Measurements from ENCODE around the gene MUC5AC.

MUC5AC gene

DNA sequence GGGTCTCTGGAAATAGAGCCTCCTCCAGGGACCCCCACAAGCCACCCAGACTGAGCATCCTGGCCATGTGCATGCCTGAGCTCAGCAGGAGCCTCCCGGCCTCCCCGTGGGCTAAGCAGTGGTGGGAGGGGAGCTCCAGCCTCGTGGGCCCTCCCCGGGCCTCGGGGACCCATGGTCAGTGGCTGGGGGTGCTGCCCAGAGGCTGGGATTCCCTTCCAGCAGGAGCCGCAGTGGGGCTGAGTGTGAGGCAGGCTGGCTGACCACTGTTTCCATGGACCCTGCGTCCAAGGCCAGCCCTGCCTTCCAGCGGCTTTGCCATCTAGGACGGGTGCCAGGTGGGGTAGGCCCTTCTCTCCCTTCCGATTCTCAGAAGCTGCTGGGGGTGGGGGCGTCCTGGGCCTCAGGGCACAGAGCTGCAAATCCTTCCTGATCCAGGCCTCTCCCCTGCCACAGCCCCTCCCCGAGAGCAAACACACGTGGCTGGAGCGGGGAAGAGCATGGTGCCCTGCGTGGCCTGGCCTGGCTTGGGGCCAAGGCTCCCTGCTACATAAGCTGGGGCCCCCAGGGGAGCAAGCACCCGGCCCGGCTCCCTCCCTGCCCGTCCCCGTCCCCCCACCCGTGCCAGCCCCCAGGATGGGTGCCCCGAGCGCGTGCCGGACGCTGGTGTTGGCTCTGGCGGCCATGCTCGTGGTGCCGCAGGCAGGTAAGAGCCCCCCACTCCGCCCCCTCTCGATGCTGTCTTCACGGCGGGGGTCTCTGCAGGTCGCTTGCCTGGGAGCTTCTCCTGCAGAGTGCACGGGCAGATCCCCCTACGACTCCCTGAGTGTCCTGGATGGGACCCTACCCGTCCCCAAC lies 65.0 kb downstream of the MUC5AC start, which contains the start of gene MUC5B:
Gene MUC5B (plus strand): TSS at position 576 of the 855 bp plus-strand sequence. CDS start 58 bp downstream, at position 634.
- TF ChIP-seq, protein P1, sequence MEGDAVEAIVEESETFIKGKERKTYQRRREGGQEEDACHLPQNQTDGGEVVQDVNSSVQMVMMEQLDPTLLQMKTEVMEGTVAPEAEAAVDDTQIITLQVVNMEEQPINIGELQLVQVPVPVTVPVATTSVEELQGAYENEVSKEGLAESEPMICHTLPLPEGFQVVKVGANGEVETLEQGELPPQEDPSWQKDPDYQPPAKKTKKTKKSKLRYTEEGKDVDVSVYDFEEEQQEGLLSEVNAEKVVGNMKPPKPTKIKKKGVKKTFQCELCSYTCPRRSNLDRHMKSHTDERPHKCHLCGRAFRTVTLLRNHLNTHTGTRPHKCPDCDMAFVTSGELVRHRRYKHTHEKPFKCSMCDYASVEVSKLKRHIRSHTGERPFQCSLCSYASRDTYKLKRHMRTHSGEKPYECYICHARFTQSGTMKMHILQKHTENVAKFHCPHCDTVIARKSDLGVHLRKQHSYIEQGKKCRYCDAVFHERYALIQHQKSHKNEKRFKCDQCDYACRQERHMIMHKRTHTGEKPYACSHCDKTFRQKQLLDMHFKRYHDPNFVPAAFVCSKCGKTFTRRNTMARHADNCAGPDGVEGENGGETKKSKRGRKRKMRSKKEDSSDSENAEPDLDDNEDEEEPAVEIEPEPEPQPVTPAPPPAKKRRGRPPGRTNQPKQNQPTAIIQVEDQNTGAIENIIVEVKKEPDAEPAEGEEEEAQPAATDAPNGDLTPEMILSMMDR (IDR thresholded peaks at IDR 0.05; ENCODE audit: extremely low read depth, missing control alignments): no peak
- peak; percentile 33 for DNase-seq (ENCODE audit: low spot score)

DNA sequence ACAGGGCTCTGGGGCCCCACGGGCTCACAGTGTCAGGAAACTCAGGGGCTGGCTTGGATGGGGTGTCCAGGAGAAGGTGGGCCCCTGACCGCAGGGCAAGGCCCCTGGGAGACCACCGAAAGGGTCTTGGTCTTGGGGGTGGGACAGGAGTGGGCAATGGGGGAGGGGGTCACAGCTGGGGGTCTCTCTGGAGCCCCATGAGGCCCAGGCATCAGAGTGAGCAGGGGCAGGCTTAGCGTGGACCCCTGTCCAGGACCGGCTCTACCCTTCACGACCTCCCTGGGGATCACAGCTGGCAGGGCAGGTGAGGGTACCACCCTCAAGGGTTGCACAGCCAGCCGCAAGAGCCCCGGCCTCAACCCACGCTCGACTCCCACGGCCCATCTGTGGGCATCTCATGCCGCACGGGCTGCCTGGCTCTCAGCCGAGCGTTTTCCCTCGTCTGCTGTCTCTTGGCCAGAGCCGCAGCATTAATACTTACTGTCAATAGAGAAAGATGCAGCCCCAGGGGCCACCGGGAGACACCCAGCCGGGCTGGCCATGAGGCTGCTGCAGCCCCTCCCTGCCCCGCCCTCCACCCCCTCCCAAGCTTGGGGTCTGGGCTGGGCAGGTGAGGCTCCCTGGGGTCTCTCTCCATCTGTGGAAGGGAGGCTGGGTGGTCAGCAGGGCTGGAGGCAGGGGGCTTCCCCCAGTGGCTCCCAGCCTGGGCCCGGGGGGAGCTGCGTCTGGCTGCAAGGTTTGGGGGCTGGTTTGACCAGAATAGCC lies 65.8 kb downstream of the MUC5AC start:
- TF ChIP-seq, protein P1 (IDR thresholded peaks at IDR 0.05; ENCODE audit: extremely low read depth, missing control alignments): no peak
- peak; percentile 38 for DNase-seq (ENCODE audit: low spot score)

DNA sequence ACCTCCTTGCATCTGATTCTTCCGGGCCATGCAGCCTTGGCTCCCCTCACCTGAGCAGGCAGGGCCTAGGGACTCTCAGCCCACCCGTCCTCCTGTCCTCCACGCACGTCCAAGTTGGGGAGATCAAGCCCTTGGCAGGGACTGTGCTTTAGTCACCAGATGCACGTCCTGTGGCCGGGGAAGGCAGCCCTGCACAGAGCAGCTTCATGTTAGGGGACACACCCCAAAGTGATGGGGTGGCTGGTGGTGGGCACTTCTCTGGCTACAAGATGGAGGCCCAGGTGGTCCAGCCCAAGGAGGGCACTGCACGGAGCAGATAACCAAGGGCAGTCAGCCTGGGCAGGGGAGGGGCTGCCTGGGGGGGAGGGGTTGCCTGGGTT lies 66.3 kb downstream of the MUC5AC start:
- TF ChIP-seq, protein P1 (IDR thresholded peaks at IDR 0.05; ENCODE audit: extremely low read depth, missing control alignments): no peak
- no peak for DNase-seq (ENCODE audit: low spot score)

DNA sequence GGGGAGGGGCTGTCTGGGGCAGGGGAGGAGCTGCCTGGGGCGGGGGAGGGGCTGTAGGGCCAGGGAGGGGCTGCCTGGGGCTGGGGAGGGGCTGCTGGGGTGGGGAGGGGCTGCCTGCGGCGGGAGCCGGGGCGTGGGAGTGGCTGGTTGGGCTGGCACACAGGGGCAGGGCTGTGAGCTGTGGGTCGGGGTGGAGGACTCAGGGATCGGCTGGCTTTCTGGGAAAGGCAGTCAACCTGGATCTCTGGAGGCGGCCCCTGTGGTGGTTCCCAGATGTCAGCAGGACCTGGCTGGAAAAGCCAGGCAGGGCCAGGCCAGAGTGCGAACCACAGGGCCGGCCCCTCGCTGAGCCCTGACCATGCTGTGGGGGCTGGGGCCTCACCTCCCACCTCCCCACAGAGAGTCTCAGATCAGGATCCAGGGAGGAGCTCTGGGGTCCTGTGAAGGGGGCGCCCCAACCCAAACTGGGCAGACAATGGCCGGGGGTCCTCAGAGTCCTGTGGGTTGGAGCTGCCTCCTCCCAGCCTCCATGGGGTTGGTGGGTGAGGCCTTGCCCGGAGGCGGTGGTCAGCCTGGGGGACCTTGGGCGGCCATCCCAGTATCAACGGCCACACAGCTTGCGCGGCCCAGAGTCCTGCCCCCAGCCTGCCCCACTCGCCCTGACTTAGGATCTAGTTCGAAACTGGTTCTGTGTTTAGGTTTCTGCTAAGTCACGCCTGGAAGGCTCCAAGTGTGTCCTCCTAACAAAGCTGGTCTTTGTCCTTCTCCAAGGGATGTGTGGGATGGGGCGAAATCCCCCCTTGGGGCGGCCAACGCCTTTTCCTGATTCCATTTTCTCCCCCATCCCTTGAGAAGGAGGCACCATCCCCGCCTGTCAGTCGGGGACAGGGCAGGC lies 67.0 kb downstream of the MUC5AC start:
- TF ChIP-seq, protein P1 (IDR thresholded peaks at IDR 0.05; ENCODE audit: extremely low read depth, missing control alignments): no peak
- peak; percentile 40 for DNase-seq (ENCODE audit: low spot score)

DNA sequence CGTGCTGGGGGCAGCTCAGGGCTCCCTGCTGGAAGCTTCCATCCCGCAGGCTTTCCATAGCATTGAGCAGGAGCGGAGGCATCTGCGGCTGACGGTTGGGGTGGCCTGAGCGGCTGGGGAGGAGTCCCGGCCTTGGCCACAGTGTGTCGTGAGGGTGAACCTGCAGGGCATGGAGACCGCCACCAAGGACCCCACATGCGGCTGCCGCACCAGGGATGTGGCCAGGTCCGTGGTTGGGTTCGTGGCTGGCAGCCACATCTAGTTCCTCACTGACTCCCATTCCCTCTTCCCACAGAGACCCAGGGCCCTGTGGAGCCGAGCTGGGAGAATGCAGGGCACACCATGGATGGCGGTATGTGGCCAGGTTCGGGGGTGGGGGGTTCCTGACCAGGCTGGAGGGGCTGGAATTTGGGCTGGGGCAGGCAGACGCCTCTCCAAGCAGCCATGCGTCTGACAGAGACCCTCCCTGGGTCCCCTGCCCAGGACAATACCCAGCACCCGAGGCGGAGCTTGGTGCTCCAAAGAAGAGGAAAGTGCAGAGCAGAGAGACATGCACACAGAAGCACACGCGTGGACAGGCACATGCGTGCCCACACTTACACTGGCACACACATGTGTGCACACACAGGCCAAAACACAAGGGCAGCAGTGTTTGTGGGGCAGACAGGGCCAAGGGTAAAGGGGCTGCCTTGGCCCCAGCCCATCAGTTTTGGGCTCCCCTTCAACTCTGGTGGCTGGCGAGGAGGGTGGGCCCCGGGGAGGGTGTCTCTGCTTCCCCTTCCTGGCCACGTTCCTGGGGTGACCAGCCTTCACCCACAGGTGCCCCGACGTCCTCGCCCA lies 67.9 kb downstream of the MUC5AC start:
- TF ChIP-seq, protein P1 (IDR thresholded peaks at IDR 0.05; ENCODE audit: extremely low read depth, missing control alignments): no peak
- peak; percentile 41 for DNase-seq (ENCODE audit: low spot score)

DNA sequence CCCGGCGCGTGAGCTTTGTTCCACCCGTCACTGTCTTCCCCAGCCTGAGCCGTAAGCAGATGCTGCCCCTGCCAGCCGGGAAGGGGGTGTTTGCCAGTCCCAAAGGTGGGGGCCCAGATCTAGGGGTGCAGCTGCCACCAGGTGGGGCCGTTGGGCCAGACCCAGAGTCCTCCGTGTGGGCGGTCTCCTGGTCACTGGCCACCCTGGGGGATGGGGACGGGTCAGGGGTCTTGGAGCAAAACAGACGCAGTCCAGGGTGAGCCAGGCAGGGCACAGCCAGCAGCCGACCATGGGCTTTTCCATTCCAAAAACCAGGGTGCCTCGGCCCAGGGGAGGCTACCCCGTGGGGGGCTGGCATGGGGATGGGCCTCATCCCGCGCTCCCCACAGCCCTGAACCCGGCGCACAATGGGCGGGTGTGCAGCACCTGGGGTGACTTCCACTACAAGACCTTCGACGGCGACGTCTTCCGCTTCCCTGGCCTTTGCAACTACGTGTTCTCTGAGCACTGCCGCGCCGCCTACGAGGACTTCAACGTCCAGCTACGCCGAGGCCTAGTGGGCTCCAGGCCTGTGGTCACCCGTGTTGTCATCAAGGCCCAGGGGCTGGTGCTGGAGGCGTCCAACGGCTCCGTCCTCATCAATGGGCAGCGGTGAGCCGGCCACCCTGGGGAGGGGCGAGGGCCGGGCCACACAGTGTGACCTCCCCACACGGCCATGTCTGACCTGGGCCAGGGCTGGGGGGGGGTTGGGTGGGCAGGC lies 68.7 kb downstream of the MUC5AC start:
- DNase-seq (ENCODE audit: low spot score): peak; percentile 64
- TF ChIP-seq, protein P1 (IDR thresholded peaks at IDR 0.05; ENCODE audit: extremely low read depth, missing control alignments): no peak
